Kidney (tissue), 14 donors: ENCODE measurements around the gene RALGDS. TPM values are rescaled to one million over a fixed set of nuclear protein-coding genes. Genes with fewer than 3 reads are reported as not detected.

Experiments
- DNase-seq, 5 donors: peaks; one replicate each; pipeline ENCODE4 v3.0.0-alpha.2; 2013 to 2020
- FAIRE-seq: peaks from 2 replicates; lab custom pipeline; 2012; peaks lifted over from hg19 to GRCh38; lab: Jason Lieb, UNC
- H3K27ac ChIP-seq, 2 donors: one replicate each; pipeline ENCODE4 v1.7.0; 2013; ENCODE audit warnings: low read depth in 2 of 2, low read length in 2 of 2, inconsistent platforms in 1 of 2
- H3K27me3 ChIP-seq: one replicate; pipeline ENCODE4 v1.7.1; 2013; ENCODE audit warnings: low read length, inconsistent platforms; ENCODE audit not compliant: control insufficient read depth, insufficient read depth
- H3K36me3 ChIP-seq, 3 donors: one replicate each; pipeline versions ENCODE4 v1.7.0 to v1.7.1; 2013; ENCODE audit warnings: low read length in 3 of 3, control low read depth in 1 of 3, inconsistent platforms in 1 of 3; ENCODE audit not compliant: insufficient read depth in 3 of 3, control insufficient read depth in 2 of 3
- H3K4me1 ChIP-seq, 3 donors: one replicate each; pipeline versions ENCODE4 v1.7.0 to v1.7.1; 2013; ENCODE audit warnings: low read length in 3 of 3, inconsistent platforms in 1 of 3, low read depth in 1 of 3; ENCODE audit not compliant: control insufficient read depth in 2 of 3, insufficient read depth in 2 of 3
- H3K4me3 ChIP-seq, 3 donors: one replicate each; pipeline versions ENCODE4 v1.7.0 to v1.8.1; 2013; ENCODE audit warnings: low read length in 3 of 3, control low read depth in 1 of 3, inconsistent platforms in 1 of 3
- H3K9ac ChIP-seq, 3 donors: one replicate each; pipeline versions ENCODE4 v1.7.0 to v1.7.1; 2013; ENCODE audit warnings: low read length in 3 of 3, control low read depth in 1 of 3, inconsistent platforms in 1 of 3
- H3K9me3 ChIP-seq, 3 donors: one replicate each; pipeline versions ENCODE4 v1.7.0 to v1.7.1; 2013; ENCODE audit warnings: low read length in 3 of 3, control low read depth in 1 of 3, inconsistent platforms in 1 of 3; ENCODE audit not compliant: control insufficient read depth in 2 of 3, insufficient read depth in 1 of 3
- CTCF ChIP-seq: IDR thresholded peaks from 3 replicates; pipeline ENCODE4 v1.5.1; 2012; ENCODE audit warnings: mild to moderate bottlenecking, moderate library complexity, borderline replicate concordance; ENCODE audit not compliant: insufficient read depth; ENCODE audit errors: extremely low read depth
- intact Hi-C: fragments of 100-400 bp; cut with DNase I; formaldehyde crosslinking; loops from one replicate; pipeline ENCODE4 v1.11.1; 2022
- polyA plus RNA-seq: library from polyadenylated mRNA; stranded (reverse); fragments of 350-450 nt; fragmentation: Illumina TruSeq; extraction: RNeasy Lipid Tissue Mini Kit (QIAGEN cat#74804); gene quantifications from one replicate; pipeline ENCODE4 v1.2.3, GENCODE V29; 2014; ENCODE audit warnings: low read depth, low replicate concordance; ENCODE audit not compliant: insufficient read depth
- total RNA-seq: library from RNA; stranded (reverse); fragmentation: NEBNext Ultra II Directional; extraction: Animal tissue kit (Norgen Biotek cat#: 25700); gene quantifications from one replicate; pipeline ENCODE4 v1.2.1, GENCODE V29; 2021
- donor health status: control.
- donor health status: control.
- donor health status: control.
- donor health status: control.
- donor health status: control.
- donor health status: DM: yes; HTN: yes; CAD: no.
- donor health status: Normal renal cell carcinoma (clear cell type).

The RALGDS gene
- total and polyA plus RNA-seq, 2 donors from 2014 or later: 13.0 to 43.3 TPM

DNA sequence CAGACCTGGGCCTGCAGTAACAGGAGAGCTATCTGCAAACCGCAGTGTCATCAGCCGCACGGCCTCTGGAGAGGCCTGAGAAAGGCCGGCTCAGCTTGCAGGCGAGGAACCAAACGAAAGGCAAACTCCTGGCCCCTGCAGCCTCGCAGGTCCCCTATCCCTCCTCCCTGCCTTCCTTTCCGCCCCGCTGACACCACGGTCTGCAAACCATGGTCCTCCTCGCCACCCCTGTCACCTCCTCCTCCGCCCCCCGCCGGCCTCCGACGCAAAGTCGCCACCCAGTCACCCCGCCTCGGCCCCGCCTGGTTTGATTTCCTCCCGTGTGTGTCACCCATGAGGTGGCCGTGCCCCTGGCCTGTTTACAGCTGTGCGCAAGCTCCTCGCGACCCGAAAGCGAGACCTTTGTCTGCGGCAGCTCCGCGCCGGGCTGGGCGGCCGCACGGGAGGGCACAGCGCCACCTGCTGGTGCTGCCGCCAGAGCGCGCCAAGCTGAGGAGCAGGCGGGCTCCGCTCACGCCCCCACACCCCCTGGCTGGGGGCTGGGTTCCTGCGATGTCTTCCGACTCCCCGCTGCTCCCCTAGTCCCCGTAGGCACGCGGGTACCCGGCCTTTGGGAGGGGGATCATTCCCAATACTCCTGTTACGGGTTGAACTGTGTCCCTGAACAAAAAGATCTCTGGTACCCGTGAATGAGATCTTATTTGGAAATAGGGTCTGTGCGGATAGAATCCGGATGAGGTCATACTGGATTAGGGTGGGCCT is 23.3 kb upstream of the RALGDS start:
- Histone ChIP-seq H3K27ac (peak overlapping the region in 1 of 2 donors; percentile 7), H3K4me3 (peak overlapping the region in 1 of 3 donors; percentile 49), H3K9ac (peak overlapping the region in 1 of 3 donors; percentile 82), H3K27me3 (no peaks in the 10 kb centered on the region), H3K36me3 (no peaks in the 10 kb centered on the region), H3K9me3 (no peaks in the 10 kb centered on the region), H3K4me1 (peaks cover 0 to 30% (median 15%) of the 10 kb centered on the region in 3 donors)
- FAIRE-seq (no peak), DNase-seq (peak; percentile 80 to 96 (median 86))
- intact Hi-C loops: loop anchor here (5.0 kb wide), 1 partner anchor 42 kb away; no protein-coding TSS in a partner anchor
- TF ChIP-seq CTCF: peak; percentile 98

GRCh38 chr9:133143639-133144141 is 22.6 kb upstream of the RALGDS start:
- peak in 1 of 5 donors; percentile 74 for DNase-seq

GRCh38 chr9:133142684-133143622 is 21.9 kb upstream of the RALGDS start:
- H3K4me3 ChIP-seq: no peak overlapping the region
- intact Hi-C loops: loop anchor here (5.0 kb wide), 1 partner anchor 41 kb away; no protein-coding TSS in a partner anchor
- FAIRE-seq (no peak), DNase-seq (peak in 3 of 5 donors; percentile 13 to 59 (median 37))
- H3K36me3 ChIP-seq: no peaks in the 10 kb centered on the region
- peaks cover 0 to 28% (median 10%) of the 10 kb centered on the region in 3 donors for H3K4me1 ChIP-seq
- no peak overlapping the region for H3K27ac ChIP-seq
- H3K9ac ChIP-seq: no peak overlapping the region
- H3K9me3 ChIP-seq: no peaks in the 10 kb centered on the region
- H3K27me3 ChIP-seq: no peaks in the 10 kb centered on the region
- TF ChIP-seq CTCF: no peak

More at GRCh38 chr9:133143639-133144141, 22.6 kb upstream of the RALGDS start:
- no peak for TF ChIP-seq CTCF
- Histone ChIP-seq H3K9me3 (no peaks in the 10 kb centered on the region), H3K36me3 (no peaks in the 10 kb centered on the region), H3K4me3 (peak overlapping the region in 1 of 3 donors; percentile 49), H3K4me1 (peaks cover 0 to 30% (median 15%) of the 10 kb centered on the region in 3 donors), H3K27ac (no peak overlapping the region), H3K27me3 (no peaks in the 10 kb centered on the region), H3K9ac (no peak overlapping the region)
- FAIRE-seq: no peak
- intact Hi-C loops: loop anchor here (5.0 kb wide), 1 partner anchor 41 kb away; no protein-coding TSS in a partner anchor
